ENCODE results near the gene CTSF.

DNA sequence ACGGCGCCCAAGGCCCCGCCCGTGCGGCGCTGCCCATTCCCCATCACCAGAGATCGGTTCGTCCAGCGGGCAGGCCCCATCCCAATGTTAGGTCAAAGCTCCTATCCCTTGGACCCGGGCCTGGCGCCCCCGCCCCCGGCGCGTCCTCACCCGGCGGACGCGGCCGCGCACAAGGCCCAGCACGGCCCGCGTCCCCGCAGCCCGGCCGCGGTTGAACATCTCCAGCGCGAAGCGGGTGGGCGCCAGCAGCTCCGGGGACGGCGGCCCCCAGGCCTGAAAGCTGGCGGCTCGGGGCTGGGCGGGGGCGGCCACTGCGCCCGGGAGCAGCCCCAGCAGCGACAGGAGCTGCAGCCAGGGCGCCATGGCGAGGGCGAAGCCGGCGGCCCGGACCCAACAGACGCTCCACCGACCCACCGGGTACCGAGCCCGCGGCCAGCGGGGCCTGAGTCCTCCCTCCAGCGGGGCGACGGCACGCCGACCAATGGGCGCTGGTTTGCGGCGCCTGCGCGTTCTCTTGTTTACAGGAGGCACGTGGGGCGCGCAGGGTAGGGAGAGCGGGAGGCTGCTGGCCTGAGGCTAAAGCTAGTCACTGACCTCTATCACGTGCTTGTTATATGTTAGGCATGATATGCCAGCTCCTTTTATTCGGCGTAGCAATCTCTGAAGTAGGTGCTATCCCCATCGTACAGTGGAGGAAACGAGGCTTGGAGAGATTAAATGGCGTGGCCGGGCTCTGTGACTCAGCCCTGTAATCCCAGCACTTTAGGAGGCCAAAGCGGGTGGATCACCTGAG lies at the start of gene CTSF:
- TF ChIP-seq EZH2 (IDR thresholded peaks at IDR 0.05; ENCODE audit: borderline replicate concordance): no peak
- TF ChIP-seq CTCF (IDR thresholded peaks at IDR 0.05; ENCODE audit: poor library complexity): no peak
- TF ChIP-seq EZH2phosphoT487 (IDR thresholded peaks at IDR 0.05; ENCODE audit: low read depth, severe bottlenecking, unreplicated experiment): no peak
